HepG2 (cell line): ENCODE measurements around the gene PHOSPHO2. TPM values are rescaled to one million over a fixed set of nuclear protein-coding genes. Genes with fewer than 3 reads are reported as not detected.

Experiments used
- ATRX ChIP-seq: sonication (generic); formaldehyde crosslinking; IDR thresholded peaks from 2 replicates; pipeline ENCODE4 v1.4.0; 2020; ENCODE audit warnings: missing genetic modification reagents, borderline replicate concordance
- CAMTA2 ChIP-seq: sonication (generic); formaldehyde crosslinking; IDR thresholded peaks from 2 replicates; pipeline ENCODE4 v1.4.0; 2020; ENCODE audit warnings: mild to moderate bottlenecking, missing genetic modification reagents, borderline replicate concordance
- FOXC1 ChIP-seq: sonication (generic); formaldehyde crosslinking; IDR thresholded peaks from 2 replicates; pipeline ENCODE4 v1.8.0; 2022; ENCODE audit warnings: mild to moderate bottlenecking, missing genetic modification reagents, borderline replicate concordance
- FOXM1 ChIP-seq: sonication (generic); formaldehyde crosslinking; IDR thresholded peaks from 2 replicates; pipeline ENCODE4 v1.5.0; 2020; ENCODE audit warnings: missing genetic modification reagents
- GTF2F1 ChIP-seq: fragments of 150-350 bp; IDR thresholded peaks from 2 replicates; pipeline ENCODE4 v1.6.1; 2014; ENCODE audit warnings: low read length
- HMG20A ChIP-seq: IDR thresholded peaks from 2 replicates; pipeline ENCODE4 v1.6.1; 2016; ENCODE audit warnings: borderline replicate concordance
- HNRNPK ChIP-seq: fragments of 200-400 bp; formaldehyde crosslinking; IDR thresholded peaks from 2 replicates; pipeline ENCODE4 v1.6.1; 2018; ENCODE audit warnings: low read length, low read depth, moderate library complexity, mild to moderate bottlenecking; ENCODE audit not compliant: poor library complexity, severe bottlenecking
- MBNL3 ChIP-seq: fragments of 250-450 bp; sonication (Bioruptor Pico); conservative IDR thresholded peaks from 2 replicates; pipeline ENCODE4 v1.8.0; 2022; ENCODE audit warnings: mild to moderate bottlenecking, inconsistent platforms
- NR2C2 ChIP-seq: sonication (generic); formaldehyde crosslinking; IDR thresholded peaks from 2 replicates; pipeline ENCODE4 v1.4.0; 2020; ENCODE audit warnings: missing genetic modification reagents, mild to moderate bottlenecking, moderate library complexity, borderline replicate concordance
- PHF20 ChIP-seq: sonication (generic); formaldehyde crosslinking; IDR thresholded peaks from 2 replicates; pipeline ENCODE4 v1.5.0; 2020; ENCODE audit warnings: mild to moderate bottlenecking, missing genetic modification reagents
- SIX1 ChIP-seq: sonication (generic); formaldehyde crosslinking; IDR thresholded peaks from 2 replicates; pipeline ENCODE4 v1.4.0; 2020; ENCODE audit warnings: missing genetic modification reagents, borderline replicate concordance
- THAP11 ChIP-seq: IDR thresholded peaks from 2 replicates; pipeline ENCODE4 v1.6.1; 2016; ENCODE audit warnings: missing biosample characterization, missing genetic modification reagents
- TOE1 ChIP-seq: sonication (generic); formaldehyde crosslinking; IDR thresholded peaks from 2 replicates; pipeline ENCODE4 v1.4.0; 2020; ENCODE audit warnings: mild to moderate bottlenecking, missing genetic modification reagents
- XBP1 ChIP-seq: sonication (generic); formaldehyde crosslinking; IDR thresholded peaks from 2 replicates; pipeline ENCODE4 v1.5.0; 2020; ENCODE audit warnings: missing genetic modification reagents
- ZBTB21 ChIP-seq: sonication (generic); formaldehyde crosslinking; IDR thresholded peaks from 2 replicates; pipeline ENCODE4 v1.4.0; 2020; ENCODE audit warnings: missing genetic modification reagents
- ZNF354B ChIP-seq: sonication (generic); formaldehyde crosslinking; IDR thresholded peaks from 2 replicates; pipeline ENCODE4 v1.8.0; 2022; ENCODE audit warnings: mild to moderate bottlenecking, missing genetic modification reagents
- ZNF780A ChIP-seq: sonication (generic); formaldehyde crosslinking; IDR thresholded peaks from 2 replicates; pipeline ENCODE4 v1.8.0; 2022; ENCODE audit warnings: mild to moderate bottlenecking, missing genetic modification reagents, moderate library complexity
- polyA plus RNA-seq, 8 experiments: library from polyadenylated mRNA; depleted of rRNA in 3 of 8; stranded (reverse) in 7 of 8; unstranded in 1 of 8; fragments of >200 nt; fragmentation: Illumina TruSeq in 4 of 8; extraction: Trizol in 4 of 8; gene quantifications; 2 replicates each; pipeline versions ENCODE4 v1.2.1 to v1.2.3, GENCODE V29; 2011 to 2016; ENCODE audit warnings: low read depth in 4 of 8, missing spikeins in 1 of 8, mixed read lengths in 1 of 8; ENCODE audit not compliant: insufficient read depth in 1 of 8
- total RNA-seq, 5 experiments: library from RNA; depleted of rRNA; stranded (reverse); fragments of >200 nt; fragmentation: Illumina TruSeq; extraction: Trizol; gene quantifications; 2 replicates each; pipeline ENCODE4 v1.2.3, GENCODE V29; 2016; ENCODE audit warnings: low read depth in 1 of 5
- TF ChIP-seq, protein P1 (sequence below): sonication (generic); formaldehyde crosslinking; IDR thresholded peaks from 2 replicates; pipeline ENCODE4 v1.5.0; 2020; ENCODE audit warnings: mild to moderate bottlenecking, missing genetic modification reagents, borderline replicate concordance
- TF ChIP-seq, protein P2 (sequence below): sonication (generic); formaldehyde crosslinking; IDR thresholded peaks from 2 replicates; pipeline ENCODE4 v1.4.0; 2020; ENCODE audit warnings: missing genetic modification reagents
- TF ChIP-seq, protein P3 (sequence below): sonication (generic); formaldehyde crosslinking; IDR thresholded peaks from 2 replicates; pipeline ENCODE4 v1.5.1; 2020; ENCODE audit warnings: missing genetic modification reagents, mild to moderate bottlenecking, borderline replicate concordance
- TF ChIP-seq, protein P4 (sequence below): sonication (generic); formaldehyde crosslinking; IDR thresholded peaks from 2 replicates; pipeline ENCODE4 v1.5.1; 2020; ENCODE audit warnings: mild to moderate bottlenecking, missing genetic modification reagents

Gene PHOSPHO2
- total and polyA plus RNA-seq, 2 of the 13 experiments (the other 11 are each of a cell fraction or from before 2014, with no cell fraction given): 6.1 to 11.4 TPM

DNA sequence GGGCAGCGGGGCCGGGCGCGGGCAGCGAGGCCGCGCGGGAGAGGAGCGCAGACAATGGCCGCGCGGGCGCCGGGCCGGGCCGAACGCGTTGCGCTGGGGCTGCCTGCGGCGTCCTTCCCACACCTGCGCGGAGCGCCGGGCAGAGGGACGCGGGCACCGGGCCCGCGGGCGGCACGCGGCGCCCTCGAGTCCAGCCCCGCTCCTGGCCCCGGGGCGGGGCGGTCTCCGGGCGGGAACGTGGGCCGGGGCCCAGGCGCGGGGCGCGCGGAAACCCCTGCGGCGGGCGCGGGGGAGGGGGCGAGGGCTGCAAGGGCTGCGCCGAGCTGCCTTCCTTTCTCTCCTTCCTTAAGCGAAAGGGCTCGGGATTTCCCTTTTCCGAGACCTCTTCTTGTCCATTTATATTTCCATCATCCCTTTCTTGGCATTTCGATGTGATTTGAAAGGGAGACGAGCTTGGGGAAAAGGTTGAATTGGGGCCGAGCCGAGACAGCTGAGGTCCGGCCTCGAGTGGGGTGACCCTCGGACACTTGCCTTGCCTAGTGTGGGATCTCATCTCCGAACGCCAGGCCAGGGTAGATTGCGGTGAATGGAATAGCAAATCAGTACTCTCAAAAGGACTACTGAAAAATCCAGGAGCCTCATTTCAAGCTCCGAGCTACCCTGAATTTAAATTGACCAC lies 40.0 kb downstream of the PHOSPHO2 start (continued):
- TF ChIP-seq HNRNPK (no peak), XBP1 (CRISPR knock-in tag) (no peak), PHF20 (CRISPR knock-in tag) (peak; percentile 21; the same call in 1 of the 2 replicates), FOXM1 (CRISPR knock-in tag) (no peak), SIX1 (CRISPR knock-in tag) (no peak), FOXC1 (CRISPR knock-in tag) (no peak), THAP11 (CRISPR knock-in tag) (0 out of 2 replicates have a peak, but pooled peaks have one; percentile 19), ZBTB21 (CRISPR knock-in tag) (no peak), ATRX (CRISPR knock-in tag) (no peak), HMG20A (CRISPR knock-in tag) (no peak), CAMTA2 (CRISPR knock-in tag) (no peak), MBNL3 (CRISPR knock-in tag) (no peak), ZNF780A (CRISPR knock-in tag) (no peak), GTF2F1 (no peak), NR2C2 (CRISPR knock-in tag) (no peak), TOE1 (CRISPR knock-in tag) (0 out of 2 replicates have a peak, but pooled peaks have one; percentile 11), ZNF354B (CRISPR knock-in tag) (no peak)
- TF ChIP-seq, protein P1, sequence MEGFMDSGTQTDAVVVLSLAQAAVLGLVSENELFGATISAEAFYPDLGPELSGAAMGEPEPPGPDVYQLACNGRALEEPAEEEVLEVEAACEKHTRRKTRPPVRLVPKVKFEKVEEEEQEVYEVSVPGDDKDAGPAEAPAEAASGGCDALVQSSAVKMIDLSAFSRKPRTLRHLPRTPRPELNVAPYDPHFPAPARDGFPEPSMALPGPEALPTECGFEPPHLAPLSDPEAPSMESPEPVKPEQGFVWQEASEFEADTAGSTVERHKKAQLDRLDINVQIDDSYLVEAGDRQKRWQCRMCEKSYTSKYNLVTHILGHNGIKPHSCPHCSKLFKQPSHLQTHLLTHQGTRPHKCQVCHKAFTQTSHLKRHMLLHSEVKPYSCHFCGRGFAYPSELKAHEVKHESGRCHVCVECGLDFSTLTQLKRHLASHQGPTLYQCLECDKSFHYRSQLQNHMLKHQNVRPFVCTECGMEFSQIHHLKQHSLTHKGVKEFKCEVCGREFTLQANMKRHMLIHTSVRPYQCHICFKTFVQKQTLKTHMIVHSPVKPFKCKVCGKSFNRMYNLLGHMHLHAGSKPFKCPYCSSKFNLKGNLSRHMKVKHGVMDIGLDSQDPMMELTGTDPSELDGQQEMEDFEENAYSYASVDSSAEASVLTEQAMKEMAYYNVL (CRISPR knock-in tag): no peak
- TF ChIP-seq, protein P2, sequence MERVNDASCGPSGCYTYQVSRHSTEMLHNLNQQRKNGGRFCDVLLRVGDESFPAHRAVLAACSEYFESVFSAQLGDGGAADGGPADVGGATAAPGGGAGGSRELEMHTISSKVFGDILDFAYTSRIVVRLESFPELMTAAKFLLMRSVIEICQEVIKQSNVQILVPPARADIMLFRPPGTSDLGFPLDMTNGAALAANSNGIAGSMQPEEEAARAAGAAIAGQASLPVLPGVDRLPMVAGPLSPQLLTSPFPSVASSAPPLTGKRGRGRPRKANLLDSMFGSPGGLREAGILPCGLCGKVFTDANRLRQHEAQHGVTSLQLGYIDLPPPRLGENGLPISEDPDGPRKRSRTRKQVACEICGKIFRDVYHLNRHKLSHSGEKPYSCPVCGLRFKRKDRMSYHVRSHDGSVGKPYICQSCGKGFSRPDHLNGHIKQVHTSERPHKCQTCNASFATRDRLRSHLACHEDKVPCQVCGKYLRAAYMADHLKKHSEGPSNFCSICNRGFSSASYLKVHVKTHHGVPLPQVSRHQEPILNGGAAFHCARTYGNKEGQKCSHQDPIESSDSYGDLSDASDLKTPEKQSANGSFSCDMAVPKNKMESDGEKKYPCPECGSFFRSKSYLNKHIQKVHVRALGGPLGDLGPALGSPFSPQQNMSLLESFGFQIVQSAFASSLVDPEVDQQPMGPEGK (CRISPR knock-in tag): 0 out of 2 replicates have a peak, but pooled peaks have one; percentile 30
- TF ChIP-seq, protein P3, sequence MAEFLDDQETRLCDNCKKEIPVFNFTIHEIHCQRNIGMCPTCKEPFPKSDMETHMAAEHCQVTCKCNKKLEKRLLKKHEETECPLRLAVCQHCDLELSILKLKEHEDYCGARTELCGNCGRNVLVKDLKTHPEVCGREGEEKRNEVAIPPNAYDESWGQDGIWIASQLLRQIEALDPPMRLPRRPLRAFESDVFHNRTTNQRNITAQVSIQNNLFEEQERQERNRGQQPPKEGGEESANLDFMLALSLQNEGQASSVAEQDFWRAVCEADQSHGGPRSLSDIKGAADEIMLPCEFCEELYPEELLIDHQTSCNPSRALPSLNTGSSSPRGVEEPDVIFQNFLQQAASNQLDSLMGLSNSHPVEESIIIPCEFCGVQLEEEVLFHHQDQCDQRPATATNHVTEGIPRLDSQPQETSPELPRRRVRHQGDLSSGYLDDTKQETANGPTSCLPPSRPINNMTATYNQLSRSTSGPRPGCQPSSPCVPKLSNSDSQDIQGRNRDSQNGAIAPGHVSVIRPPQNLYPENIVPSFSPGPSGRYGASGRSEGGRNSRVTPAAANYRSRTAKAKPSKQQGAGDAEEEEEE (CRISPR knock-in tag): no peak
- TF ChIP-seq, protein P4, sequence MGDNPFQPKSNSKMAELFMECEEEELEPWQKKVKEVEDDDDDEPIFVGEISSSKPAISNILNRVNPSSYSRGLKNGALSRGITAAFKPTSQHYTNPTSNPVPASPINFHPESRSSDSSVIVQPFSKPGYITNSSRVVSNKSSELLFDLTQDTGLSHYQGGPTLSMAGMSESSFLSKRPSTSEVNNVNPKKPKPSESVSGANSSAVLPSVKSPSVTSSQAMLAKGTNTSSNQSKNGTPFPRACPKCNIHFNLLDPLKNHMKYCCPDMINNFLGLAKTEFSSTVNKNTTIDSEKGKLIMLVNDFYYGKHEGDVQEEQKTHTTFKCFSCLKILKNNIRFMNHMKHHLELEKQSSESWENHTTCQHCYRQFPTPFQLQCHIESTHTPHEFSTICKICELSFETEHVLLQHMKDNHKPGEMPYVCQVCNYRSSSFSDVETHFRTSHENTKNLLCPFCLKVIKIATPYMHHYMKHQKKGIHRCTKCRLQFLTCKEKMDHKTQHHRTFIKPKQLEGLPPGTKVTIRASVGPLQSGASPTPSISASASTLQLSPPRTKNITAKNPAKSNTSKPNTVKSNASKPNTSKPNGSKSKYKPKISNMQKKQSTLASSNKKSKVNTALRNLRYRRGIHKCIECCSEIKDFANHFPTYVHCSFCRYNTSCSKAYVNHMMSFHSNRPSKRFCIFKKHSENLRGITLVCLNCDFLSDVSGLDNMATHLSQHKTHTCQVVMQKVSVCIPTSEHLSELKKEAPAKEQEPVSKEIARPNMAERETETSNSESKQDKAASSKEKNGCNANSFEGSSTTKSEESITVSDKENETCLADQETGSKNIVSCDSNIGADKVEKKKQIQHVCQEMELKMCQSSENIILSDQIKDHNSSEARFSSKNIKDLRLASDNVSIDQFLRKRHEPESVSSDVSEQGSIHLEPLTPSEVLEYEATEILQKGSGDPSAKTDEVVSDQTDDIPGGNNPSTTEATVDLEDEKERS (CRISPR knock-in tag): no peak
